Measurements from ENCODE around the gene ANKHD1.

DNA sequence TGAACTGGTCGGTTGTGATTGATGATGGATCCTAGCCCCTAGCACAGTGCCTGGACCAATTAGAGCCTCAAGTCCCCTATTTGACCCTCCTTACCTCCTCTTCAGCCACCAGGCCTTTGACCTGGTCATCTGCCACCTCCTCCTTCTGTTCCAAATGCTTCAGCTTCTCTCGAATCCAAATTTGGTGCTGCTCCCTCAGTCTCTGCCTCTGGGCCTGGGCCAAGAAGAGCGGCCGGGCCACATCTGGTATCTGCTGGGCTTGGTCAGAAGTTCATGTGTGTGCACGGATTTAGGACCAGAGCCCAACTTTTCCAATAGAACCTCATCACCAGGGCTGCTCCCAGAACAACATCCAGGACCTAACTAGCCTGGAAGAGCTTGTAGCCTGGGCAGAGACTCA lies 169.5 kb downstream of the ANKHD1 start:
- TF ChIP-seq, protein P1, sequence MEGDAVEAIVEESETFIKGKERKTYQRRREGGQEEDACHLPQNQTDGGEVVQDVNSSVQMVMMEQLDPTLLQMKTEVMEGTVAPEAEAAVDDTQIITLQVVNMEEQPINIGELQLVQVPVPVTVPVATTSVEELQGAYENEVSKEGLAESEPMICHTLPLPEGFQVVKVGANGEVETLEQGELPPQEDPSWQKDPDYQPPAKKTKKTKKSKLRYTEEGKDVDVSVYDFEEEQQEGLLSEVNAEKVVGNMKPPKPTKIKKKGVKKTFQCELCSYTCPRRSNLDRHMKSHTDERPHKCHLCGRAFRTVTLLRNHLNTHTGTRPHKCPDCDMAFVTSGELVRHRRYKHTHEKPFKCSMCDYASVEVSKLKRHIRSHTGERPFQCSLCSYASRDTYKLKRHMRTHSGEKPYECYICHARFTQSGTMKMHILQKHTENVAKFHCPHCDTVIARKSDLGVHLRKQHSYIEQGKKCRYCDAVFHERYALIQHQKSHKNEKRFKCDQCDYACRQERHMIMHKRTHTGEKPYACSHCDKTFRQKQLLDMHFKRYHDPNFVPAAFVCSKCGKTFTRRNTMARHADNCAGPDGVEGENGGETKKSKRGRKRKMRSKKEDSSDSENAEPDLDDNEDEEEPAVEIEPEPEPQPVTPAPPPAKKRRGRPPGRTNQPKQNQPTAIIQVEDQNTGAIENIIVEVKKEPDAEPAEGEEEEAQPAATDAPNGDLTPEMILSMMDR (IDR thresholded peaks at IDR 0.05): no peak
- no peak for TF ChIP-seq MYBL2 (CRISPR knock-in tag; IDR thresholded peaks at IDR 0.05)
- TF ChIP-seq, protein P2, sequence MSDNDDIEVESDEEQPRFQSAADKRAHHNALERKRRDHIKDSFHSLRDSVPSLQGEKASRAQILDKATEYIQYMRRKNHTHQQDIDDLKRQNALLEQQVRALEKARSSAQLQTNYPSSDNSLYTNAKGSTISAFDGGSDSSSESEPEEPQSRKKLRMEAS (CRISPR knock-in tag; IDR thresholded peaks at IDR 0.05): no peak
- TF ChIP-seq, protein P3, sequence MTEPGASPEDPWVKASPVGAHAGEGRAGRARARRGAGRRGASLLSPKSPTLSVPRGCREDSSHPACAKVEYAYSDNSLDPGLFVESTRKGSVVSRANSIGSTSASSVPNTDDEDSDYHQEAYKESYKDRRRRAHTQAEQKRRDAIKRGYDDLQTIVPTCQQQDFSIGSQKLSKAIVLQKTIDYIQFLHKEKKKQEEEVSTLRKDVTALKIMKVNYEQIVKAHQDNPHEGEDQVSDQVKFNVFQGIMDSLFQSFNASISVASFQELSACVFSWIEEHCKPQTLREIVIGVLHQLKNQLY (CRISPR knock-in tag; IDR thresholded peaks at IDR 0.05): no peak
- TF ChIP-seq CBFB (CRISPR knock-in tag; IDR thresholded peaks at IDR 0.05; ENCODE audit: low read depth): no peak
- TF ChIP-seq ESRRA (CRISPR knock-in tag; IDR thresholded peaks at IDR 0.05; ENCODE audit: borderline replicate concordance): no peak
- TF ChIP-seq, protein P4, sequence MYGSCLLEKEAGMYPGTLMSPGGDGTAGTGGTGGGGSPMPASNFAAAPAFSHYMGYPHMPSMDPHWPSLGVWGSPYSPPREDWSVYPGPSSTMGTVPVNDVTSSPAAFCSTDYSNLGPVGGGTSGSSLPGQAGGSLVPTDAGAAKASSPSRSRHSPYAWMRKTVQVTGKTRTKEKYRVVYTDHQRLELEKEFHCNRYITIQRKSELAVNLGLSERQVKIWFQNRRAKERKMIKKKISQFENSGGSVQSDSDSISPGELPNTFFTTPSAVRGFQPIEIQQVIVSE (CRISPR knock-in tag; IDR thresholded peaks at IDR 0.05; ENCODE audit: borderline replicate concordance): no peak
